Neural cell (in vitro differentiated cells): ENCODE data around the gene RASA1. TPM values are rescaled to one million over a fixed set of nuclear protein-coding genes. Genes with fewer than 3 reads are reported as not detected.
"Not testable (repeated sequence)": the region's sequence is repeated elsewhere in the genome, so short reads cannot be mapped to it uniquely, and the experiment has no call there.

Source experiments
- H2AFZ ChIP-seq: fragments of 200-600, 300-800 bp; sonication (generic), shearing (Covaris generic); 2 replicates; pipeline ENCODE4 v1.6.0; 2014; ENCODE audit warnings: low read depth, mild to moderate bottlenecking, antibody characterized with exemption, low read length, moderate library complexity
- H3F3A ChIP-seq: fragments of 200-600 bp; shearing (Covaris generic); 2 replicates; pipeline ENCODE4 v1.6.1; 2016; ENCODE audit warnings: mild to moderate bottlenecking, moderate library complexity, mixed read lengths, antibody characterized with exemption, low read length; ENCODE audit not compliant: insufficient read depth, poor library complexity, severe bottlenecking
- H3K27ac ChIP-seq: fragments of 200-600, 300-800 bp; sonication (generic), shearing (Covaris generic); 2 replicates; pipeline ENCODE4 v1.5.1; 2014; ENCODE audit warnings: mild to moderate bottlenecking, low read length, moderate library complexity
- H3K27me3 ChIP-seq: fragments of 300-800, 200-600 bp; sonication (generic), shearing (Covaris generic); 2 replicates; pipeline ENCODE4 v1.6.0; 2014; ENCODE audit warnings: mild to moderate bottlenecking, low read depth, low read length, moderate library complexity; ENCODE audit not compliant: insufficient read depth
- H3K36me3 ChIP-seq: fragments of 300-800, 200-600 bp; sonication (generic), shearing (Covaris generic); 2 replicates; pipeline ENCODE4 v1.5.1; 2014; ENCODE audit warnings: mild to moderate bottlenecking, antibody characterized with exemption, low read length, moderate library complexity; ENCODE audit not compliant: insufficient read depth
- H3K4me2 ChIP-seq: fragments of 300-800, 200-600 bp; sonication (generic), shearing (Covaris generic); 2 replicates; pipeline ENCODE4 v1.6.0; 2014; ENCODE audit warnings: mild to moderate bottlenecking, low read length
- H3K4me3 ChIP-seq: fragments of 300-800, 200-600 bp; sonication (generic), shearing (Covaris generic); 2 replicates; pipeline ENCODE4 v1.5.1; 2014; ENCODE audit warnings: mild to moderate bottlenecking, low read length, moderate library complexity
- H3K79me2 ChIP-seq: fragments of 200-600 bp; shearing (Covaris generic); replicated peaks from 2 replicates; pipeline ENCODE4 v1.6.0; 2014; ENCODE audit warnings: mild to moderate bottlenecking, low read length, moderate library complexity; ENCODE audit not compliant: insufficient read depth
- H3K9ac ChIP-seq: fragments of 300-800, 200-600 bp; sonication (generic), shearing (Covaris generic); 2 replicates; pipeline ENCODE4 v1.6.1; 2016; ENCODE audit warnings: mild to moderate bottlenecking, low read length, mixed read lengths
- H3K9me2 ChIP-seq: fragments of 200-600 bp; shearing (Covaris generic); 2 replicates; pipeline ENCODE4 v1.6.1; 2016; ENCODE audit warnings: mild to moderate bottlenecking, low read length, mixed read lengths; ENCODE audit not compliant: insufficient read depth
- H3K9me3 ChIP-seq: fragments of 200-600, 300-800 bp; sonication (generic), shearing (Covaris generic); 2 replicates; pipeline ENCODE4 v1.6.1; 2016; ENCODE audit warnings: mild to moderate bottlenecking, mixed run types, low read length, moderate library complexity, mixed read lengths
- H4K20me1 ChIP-seq: fragments of 200-600 bp; shearing (Covaris generic); 2 replicates; pipeline ENCODE4 v1.6.1; 2016; ENCODE audit warnings: mild to moderate bottlenecking, mixed run types; ENCODE audit not compliant: insufficient read depth
- CTCF ChIP-seq: fragments of 450-650 bp; IDR thresholded peaks from 2 replicates; pipeline ENCODE4 v1.5.1; 2014; ENCODE audit warnings: antibody characterized with exemption, mild to moderate bottlenecking, moderate library complexity; ENCODE audit not compliant: poor library complexity, severe bottlenecking
- EP300 ChIP-seq: fragments of 450-650 bp; conservative IDR thresholded peaks from 2 replicates; pipeline ENCODE4 v1.6.1; 2014; ENCODE audit warnings: antibody characterized with exemption, mild to moderate bottlenecking, moderate library complexity; ENCODE audit not compliant: poor library complexity, severe bottlenecking
- EZH2 ChIP-seq: fragments of 200-600, 300-800 bp; shearing (Covaris generic), sonication (generic); IDR thresholded peaks from 2 replicates; pipeline ENCODE4 v1.6.1; 2014; ENCODE audit warnings: antibody characterized with exemption, low read length, borderline replicate concordance, mild to moderate bottlenecking; ENCODE audit not compliant: insufficient read depth, poor library complexity, severe bottlenecking
- MXI1 ChIP-seq: fragments of 450-650 bp; conservative IDR thresholded peaks from 2 replicates; pipeline ENCODE4 v1.6.1; 2014; ENCODE audit warnings: antibody characterized with exemption, mild to moderate bottlenecking; ENCODE audit not compliant: poor library complexity, severe bottlenecking
- POLR2AphosphoS5 ChIP-seq: IDR thresholded peaks from 2 replicates; pipeline ENCODE4 v1.6.1; 2012
- RAD21 ChIP-seq: fragments of 450-650 bp; conservative IDR thresholded peaks from 2 replicates; pipeline ENCODE4 v1.6.1; 2014; ENCODE audit warnings: antibody characterized with exemption, mild to moderate bottlenecking, moderate library complexity
- SMC3 ChIP-seq: fragments of 450-650 bp; conservative IDR thresholded peaks from 2 replicates; pipeline ENCODE4 v1.6.1; 2014; ENCODE audit warnings: antibody characterized with exemption, mild to moderate bottlenecking, moderate library complexity; ENCODE audit not compliant: poor library complexity
- TAF1 ChIP-seq: IDR thresholded peaks from 2 replicates; pipeline ENCODE4 v1.6.1; 2012; ENCODE audit warnings: low read depth
- polyA plus RNA-seq: library from polyadenylated mRNA; depleted of rRNA; stranded (reverse); fragments of >200 nt; gene quantifications from 2 replicates; pipeline ENCODE4 v1.2.3, GENCODE V29; 2014
- TF ChIP-seq, protein P1 (sequence below): IDR thresholded peaks from 2 replicates; pipeline ENCODE4 v1.6.1; 2012; ENCODE audit warnings: borderline replicate concordance

The RASA1 gene
- polyA plus RNA-seq, 1 donor from 2014 or later = 72.8 TPM

DNA sequence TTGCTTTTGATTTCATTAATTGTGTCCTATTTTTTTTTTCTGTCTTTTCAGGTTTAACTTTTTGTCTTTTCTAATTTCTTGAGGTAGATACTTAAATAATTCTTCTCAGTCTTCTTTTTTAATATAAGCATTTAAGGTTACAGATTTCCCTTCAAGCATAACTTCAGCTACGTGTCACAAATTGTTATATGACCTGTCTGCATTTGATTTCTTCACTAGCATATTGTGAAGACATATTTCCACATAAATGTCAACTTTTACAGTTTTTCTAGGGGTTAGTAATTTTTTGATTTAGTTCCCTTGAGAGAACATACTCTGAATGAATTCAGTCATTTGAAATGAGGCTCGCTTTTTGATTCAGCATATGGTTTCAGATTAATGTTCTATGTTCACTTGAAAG lies 35.6 kb downstream of the RASA1 start:
- Histone ChIP-seq H3K4me3 (no peak overlapping the region), H3K9me3 (no peaks in the 10 kb centered on the region), H3K4me2 (no peak overlapping the region), H3K9ac (no peak overlapping the region), H3K27me3 (no peaks in the 10 kb centered on the region), H4K20me1 (no peaks in the 10 kb centered on the region), H3F3A (no peaks in the 10 kb centered on the region), H3K79me2 (peaks cover 55% of the 10 kb centered on the region), H2AFZ (no peak overlapping the region), H3K27ac (no peak overlapping the region), H3K36me3 (peaks cover 15% of the 10 kb centered on the region), H3K9me2 (no peaks in the 10 kb centered on the region)
- TF ChIP-seq CTCF = no peak
- TF ChIP-seq POLR2AphosphoS5 = peak; percentile 74
- peak; percentile 72 for TF ChIP-seq EP300

GRCh38 chr5:87306090-87306489 lies 38.4 kb downstream of the RASA1 start:
- H3F3A ChIP-seq, H3K9me3 ChIP-seq, H4K20me1 ChIP-seq, H3K4me3 ChIP-seq, H3K9me2 ChIP-seq, H3K9ac ChIP-seq, H3K27ac ChIP-seq, H2AFZ ChIP-seq, H3K4me2 ChIP-seq, H3K27me3 ChIP-seq: not testable (repeated sequence)
- Histone ChIP-seq H3K79me2 (peaks cover 47% of the 10 kb centered on the region), H3K36me3 (peaks cover 15% of the 10 kb centered on the region)

- Histone ChIP-seq H3K79me2 (peaks cover 49% of the 10 kb centered on the region), H3K9me3 (no peaks in the 10 kb centered on the region), H2AFZ (no peak overlapping the region), H3K4me3 (no peak overlapping the region), H3K4me2 (no peak overlapping the region), H3K36me3 (peaks cover 15% of the 10 kb centered on the region), H3K27me3 (no peaks in the 10 kb centered on the region), H3K27ac (no peak overlapping the region), H3F3A (no peaks in the 10 kb centered on the region), H3K9ac (no peak overlapping the region), H3K9me2 (no peaks in the 10 kb centered on the region), H4K20me1 (no peaks in the 10 kb centered on the region)
- TF ChIP-seq SMC3 = no peak
- TF ChIP-seq EZH2 = no peak
- no peak for TF ChIP-seq CTCF
- TF ChIP-seq EP300 = no peak
- no peak for TF ChIP-seq MXI1
- TF ChIP-seq, protein P1, sequence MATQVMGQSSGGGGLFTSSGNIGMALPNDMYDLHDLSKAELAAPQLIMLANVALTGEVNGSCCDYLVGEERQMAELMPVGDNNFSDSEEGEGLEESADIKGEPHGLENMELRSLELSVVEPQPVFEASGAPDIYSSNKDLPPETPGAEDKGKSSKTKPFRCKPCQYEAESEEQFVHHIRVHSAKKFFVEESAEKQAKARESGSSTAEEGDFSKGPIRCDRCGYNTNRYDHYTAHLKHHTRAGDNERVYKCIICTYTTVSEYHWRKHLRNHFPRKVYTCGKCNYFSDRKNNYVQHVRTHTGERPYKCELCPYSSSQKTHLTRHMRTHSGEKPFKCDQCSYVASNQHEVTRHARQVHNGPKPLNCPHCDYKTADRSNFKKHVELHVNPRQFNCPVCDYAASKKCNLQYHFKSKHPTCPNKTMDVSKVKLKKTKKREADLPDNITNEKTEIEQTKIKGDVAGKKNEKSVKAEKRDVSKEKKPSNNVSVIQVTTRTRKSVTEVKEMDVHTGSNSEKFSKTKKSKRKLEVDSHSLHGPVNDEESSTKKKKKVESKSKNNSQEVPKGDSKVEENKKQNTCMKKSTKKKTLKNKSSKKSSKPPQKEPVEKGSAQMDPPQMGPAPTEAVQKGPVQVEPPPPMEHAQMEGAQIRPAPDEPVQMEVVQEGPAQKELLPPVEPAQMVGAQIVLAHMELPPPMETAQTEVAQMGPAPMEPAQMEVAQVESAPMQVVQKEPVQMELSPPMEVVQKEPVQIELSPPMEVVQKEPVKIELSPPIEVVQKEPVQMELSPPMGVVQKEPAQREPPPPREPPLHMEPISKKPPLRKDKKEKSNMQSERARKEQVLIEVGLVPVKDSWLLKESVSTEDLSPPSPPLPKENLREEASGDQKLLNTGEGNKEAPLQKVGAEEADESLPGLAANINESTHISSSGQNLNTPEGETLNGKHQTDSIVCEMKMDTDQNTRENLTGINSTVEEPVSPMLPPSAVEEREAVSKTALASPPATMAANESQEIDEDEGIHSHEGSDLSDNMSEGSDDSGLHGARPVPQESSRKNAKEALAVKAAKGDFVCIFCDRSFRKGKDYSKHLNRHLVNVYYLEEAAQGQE = no peak
- no peak for TF ChIP-seq RAD21
- TF ChIP-seq TAF1 = no peak
- no peak for TF ChIP-seq POLR2AphosphoS5
These were observed 40.2 kb downstream of the RASA1 start for GRCh38 chr5:87307796-87308423.
